Measurements from ENCODE around the gene ADAM33.

Gene ADAM33

DNA sequence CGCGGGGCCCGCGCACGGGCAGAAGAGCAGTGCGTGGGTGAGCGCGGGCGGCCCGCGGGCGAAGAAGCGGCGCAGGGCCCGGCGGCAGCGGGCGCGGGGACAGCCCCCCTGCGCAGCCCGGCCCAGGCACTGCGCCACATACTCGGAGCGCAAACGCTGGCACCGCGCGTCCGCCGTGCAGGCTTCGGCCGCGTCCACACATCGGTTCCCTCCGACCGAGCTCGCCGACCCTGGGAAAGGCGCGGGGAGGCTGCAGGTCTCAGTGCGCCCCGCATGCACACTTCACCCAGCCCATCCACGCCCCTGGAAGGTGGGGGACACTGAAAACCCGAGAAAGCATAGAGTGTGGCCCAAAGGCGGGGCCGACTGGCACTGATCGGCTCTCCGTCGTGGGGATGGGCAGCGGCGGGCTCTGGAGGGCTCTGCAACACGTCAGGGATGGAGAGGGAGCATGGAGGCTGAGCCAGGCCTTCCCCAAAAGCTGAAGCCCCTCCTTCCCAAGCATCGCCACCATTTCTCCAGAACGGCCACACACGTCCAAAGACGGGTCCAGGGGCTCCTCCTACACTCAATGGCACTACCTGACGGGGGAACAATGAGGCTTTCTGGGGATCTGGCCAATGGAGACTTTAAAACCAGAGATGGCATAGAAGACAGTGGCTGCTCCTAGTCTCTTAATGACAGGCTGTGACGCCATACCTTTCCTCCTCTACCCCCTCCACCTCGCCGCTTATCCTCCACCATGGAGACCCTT, 20.6 kb downstream of the ADAM33 start:
- Histone ChIP-seq H3F3A (ENCODE audit: insufficient read depth, low read length) (peaks cover 1% of the 10 kb centered on the region; the same call in 1 of the 2 replicates), H3K79me2 (ENCODE audit: low read length) (no peaks in the 10 kb centered on the region), H3K4me2 (ENCODE audit: low read depth, low read length) (no peak overlapping the region), H3K36me3 (replicated peaks; ENCODE audit: insufficient read depth, low read length) (no peaks in the 10 kb centered on the region), H4K20me1 (ENCODE audit: insufficient read depth, low read length) (no peaks in the 10 kb centered on the region), H3K4me1 (ENCODE audit: low read length) (peaks cover 22% of the 10 kb centered on the region), H3K9me2 (replicated peaks; ENCODE audit: insufficient read depth, low read length) (no peaks in the 10 kb centered on the region), H2AFZ (ENCODE audit: low read length) (no peak overlapping the region), H3K9ac (ENCODE audit: low read length) (no peak overlapping the region), H3K27me3 (replicated peaks; ENCODE audit: insufficient read depth, low read length) (peaks cover 21% of the 10 kb centered on the region), H3K27ac (ENCODE audit: low read length) (no peak overlapping the region), H3K4me3 (ENCODE audit: low read length) (no peak overlapping the region), H3K9me3 (replicated peaks; ENCODE audit: insufficient read depth, low read length) (no peaks in the 10 kb centered on the region)
- no peak for DNase-seq
- TF ChIP-seq EZH2 (optimal IDR thresholded peaks at IDR 0.05; ENCODE audit: low read depth, low read length): no peak
- TF ChIP-seq, protein P1, sequence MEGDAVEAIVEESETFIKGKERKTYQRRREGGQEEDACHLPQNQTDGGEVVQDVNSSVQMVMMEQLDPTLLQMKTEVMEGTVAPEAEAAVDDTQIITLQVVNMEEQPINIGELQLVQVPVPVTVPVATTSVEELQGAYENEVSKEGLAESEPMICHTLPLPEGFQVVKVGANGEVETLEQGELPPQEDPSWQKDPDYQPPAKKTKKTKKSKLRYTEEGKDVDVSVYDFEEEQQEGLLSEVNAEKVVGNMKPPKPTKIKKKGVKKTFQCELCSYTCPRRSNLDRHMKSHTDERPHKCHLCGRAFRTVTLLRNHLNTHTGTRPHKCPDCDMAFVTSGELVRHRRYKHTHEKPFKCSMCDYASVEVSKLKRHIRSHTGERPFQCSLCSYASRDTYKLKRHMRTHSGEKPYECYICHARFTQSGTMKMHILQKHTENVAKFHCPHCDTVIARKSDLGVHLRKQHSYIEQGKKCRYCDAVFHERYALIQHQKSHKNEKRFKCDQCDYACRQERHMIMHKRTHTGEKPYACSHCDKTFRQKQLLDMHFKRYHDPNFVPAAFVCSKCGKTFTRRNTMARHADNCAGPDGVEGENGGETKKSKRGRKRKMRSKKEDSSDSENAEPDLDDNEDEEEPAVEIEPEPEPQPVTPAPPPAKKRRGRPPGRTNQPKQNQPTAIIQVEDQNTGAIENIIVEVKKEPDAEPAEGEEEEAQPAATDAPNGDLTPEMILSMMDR (IDR thresholded peaks at IDR 0.05; ENCODE audit: low read length): no peak
- no peak for TF ChIP-seq EZH2phosphoT487 (IDR thresholded peaks at IDR 0.05; ENCODE audit: low read length)

DNA sequence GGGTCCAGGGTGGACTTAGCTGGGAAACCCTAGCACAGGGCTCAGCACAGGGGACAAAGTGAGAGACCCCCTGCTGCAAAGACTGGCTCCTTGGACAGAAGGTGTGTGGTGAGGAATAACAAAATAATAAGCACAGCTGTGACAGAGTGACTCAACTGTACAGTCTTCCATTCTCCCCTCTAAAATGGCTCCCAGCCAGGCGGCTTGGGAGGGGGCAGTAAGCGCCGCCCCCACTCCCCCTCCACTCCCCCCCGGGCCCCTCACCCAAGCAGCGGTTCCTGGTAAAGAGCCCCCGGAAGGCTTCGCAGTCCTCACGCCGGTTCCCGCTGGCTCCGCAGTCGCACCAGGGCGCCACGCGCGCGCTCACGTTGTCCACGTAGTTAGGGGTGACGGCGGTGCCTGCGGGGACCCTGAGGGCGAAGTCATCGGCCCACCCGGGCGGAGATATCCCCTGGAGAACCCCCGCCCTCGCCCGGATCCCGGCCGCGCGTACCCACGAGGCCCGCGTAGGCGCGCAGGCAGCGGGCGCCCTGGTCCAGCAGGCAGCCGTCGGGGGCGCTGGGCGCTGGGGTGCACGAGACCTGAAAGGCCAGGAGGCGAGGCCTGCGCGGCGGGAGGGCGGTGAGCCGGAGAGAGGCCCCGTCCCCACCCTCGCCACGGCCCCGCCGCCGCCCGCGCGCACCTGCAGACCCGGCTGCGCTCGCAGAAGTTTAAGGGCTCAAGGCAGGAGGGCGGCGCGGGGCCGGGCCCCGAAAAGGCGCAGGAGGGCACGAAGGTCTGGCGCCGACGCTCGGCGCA, 21.3 kb downstream of the ADAM33 start:
- H3F3A ChIP-seq (ENCODE audit: insufficient read depth, low read length): no peaks in the 10 kb centered on the region
- H3K27ac ChIP-seq (ENCODE audit: low read length): no peak overlapping the region
- H3K4me1 ChIP-seq (ENCODE audit: low read length): peaks cover 17% of the 10 kb centered on the region
- no peak overlapping the region for H3K9ac ChIP-seq (ENCODE audit: low read length)
- H3K36me3 ChIP-seq (replicated peaks; ENCODE audit: insufficient read depth, low read length): no peaks in the 10 kb centered on the region
- no peak overlapping the region for H2AFZ ChIP-seq (ENCODE audit: low read length)
- no peaks in the 10 kb centered on the region for H3K9me2 ChIP-seq (replicated peaks; ENCODE audit: insufficient read depth, low read length)
- H3K27me3 ChIP-seq (replicated peaks; ENCODE audit: insufficient read depth, low read length): peaks cover 21% of the 10 kb centered on the region
- no peak for DNase-seq
- H3K4me2 ChIP-seq (ENCODE audit: low read depth, low read length): no peak overlapping the region
- H4K20me1 ChIP-seq (ENCODE audit: insufficient read depth, low read length): no peaks in the 10 kb centered on the region
- H3K4me3 ChIP-seq (ENCODE audit: low read length): no peak overlapping the region
- no peak for TF ChIP-seq EZH2phosphoT487 (IDR thresholded peaks at IDR 0.05; ENCODE audit: low read length)
- TF ChIP-seq, protein P1 (IDR thresholded peaks at IDR 0.05; ENCODE audit: low read length): no peak
- TF ChIP-seq EZH2 (optimal IDR thresholded peaks at IDR 0.05; ENCODE audit: low read depth, low read length): no peak
- H3K9me3 ChIP-seq (replicated peaks; ENCODE audit: insufficient read depth, low read length): no peaks in the 10 kb centered on the region
- H3K79me2 ChIP-seq (ENCODE audit: low read length): no peaks in the 10 kb centered on the region

DNA sequence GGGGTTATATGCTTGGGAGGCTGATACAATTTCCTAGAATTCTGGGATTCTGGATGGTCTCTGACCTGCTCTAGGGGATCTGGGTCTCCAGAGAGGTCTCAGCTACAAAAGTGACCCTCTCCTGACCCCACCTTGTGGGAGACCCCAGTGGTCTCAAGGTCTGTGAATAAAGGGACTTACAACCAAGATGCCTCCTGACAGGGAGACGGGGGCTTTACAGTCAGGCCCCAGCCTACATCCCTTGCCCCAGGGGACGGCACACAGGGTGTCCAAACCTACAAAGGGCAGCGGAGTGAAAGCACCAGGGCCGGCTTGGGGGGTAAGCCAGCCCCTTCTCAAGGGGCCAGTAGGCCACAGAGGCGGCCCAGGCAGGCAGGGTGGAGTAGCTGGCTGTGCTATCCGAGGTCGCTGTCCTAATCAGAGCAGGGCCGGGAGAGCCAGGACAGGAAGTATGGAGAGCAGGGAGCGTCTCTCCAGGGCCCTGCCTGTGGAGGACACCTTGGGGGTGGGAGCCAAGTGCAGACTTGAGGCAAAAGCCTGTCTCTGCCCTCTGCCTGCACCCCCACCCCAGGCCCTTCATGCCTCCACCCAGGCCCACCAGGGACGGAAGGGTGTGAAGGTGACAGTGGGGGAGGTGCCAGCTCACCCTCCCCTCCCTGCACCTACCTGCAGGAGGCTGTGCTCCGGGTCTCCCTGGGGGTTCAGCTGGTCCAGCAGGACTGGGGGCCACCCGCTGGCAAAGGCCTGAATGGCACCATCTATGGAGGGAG, 22.1 kb downstream of the ADAM33 start:
- H3K36me3 ChIP-seq (replicated peaks; ENCODE audit: insufficient read depth, low read length): no peaks in the 10 kb centered on the region
- no peaks in the 10 kb centered on the region for H4K20me1 ChIP-seq (ENCODE audit: insufficient read depth, low read length)
- DNase-seq: no peak
- H3K4me3 ChIP-seq (ENCODE audit: low read length): no peak overlapping the region
- H3K4me2 ChIP-seq (ENCODE audit: low read depth, low read length): no peak overlapping the region
- no peak for TF ChIP-seq EZH2phosphoT487 (IDR thresholded peaks at IDR 0.05; ENCODE audit: low read length)
- TF ChIP-seq, protein P1 (IDR thresholded peaks at IDR 0.05; ENCODE audit: low read length): no peak
- TF ChIP-seq EZH2 (optimal IDR thresholded peaks at IDR 0.05; ENCODE audit: low read depth, low read length): no peak
- H2AFZ ChIP-seq (ENCODE audit: low read length): no peak overlapping the region; the same call in 1 of the 2 replicates
- no peaks in the 10 kb centered on the region for H3K79me2 ChIP-seq (ENCODE audit: low read length)
- H3K9me3 ChIP-seq (replicated peaks; ENCODE audit: insufficient read depth, low read length): no peaks in the 10 kb centered on the region
- peaks cover 21% of the 10 kb centered on the region for H3K27me3 ChIP-seq (replicated peaks; ENCODE audit: insufficient read depth, low read length)
- no peak overlapping the region for H3K27ac ChIP-seq (ENCODE audit: low read length)
- no peaks in the 10 kb centered on the region for H3F3A ChIP-seq (ENCODE audit: insufficient read depth, low read length)
- H3K9me2 ChIP-seq (replicated peaks; ENCODE audit: insufficient read depth, low read length): no peaks in the 10 kb centered on the region
- H3K9ac ChIP-seq (ENCODE audit: low read length): no peak overlapping the region
- peaks cover 13% of the 10 kb centered on the region for H3K4me1 ChIP-seq (ENCODE audit: low read length)
